Esophagus muscularis mucosa (tissue), 4 donors: ENCODE measurements around the gene TBC1D22A.

Source experiments
- CTCF ChIP-seq, 3 experiments: fragments of 200-600 bp in 2 of 3; fragments of 450-650 bp in 1 of 3; sonication (generic) in 2 of 3; IDR thresholded peaks; one replicate each; pipeline ENCODE4 v1.5.1; 2017 to 2019; ENCODE audit warnings: antibody characterized with exemption in 3 of 3, mild to moderate bottlenecking in 2 of 3, moderate library complexity in 1 of 3
- EP300 ChIP-seq: sonication (generic); formaldehyde crosslinking; IDR thresholded peaks from one replicate; pipeline ENCODE4 v1.6.1; 2017; ENCODE audit warnings: antibody characterized with exemption
- POLR2A ChIP-seq: fragments of 450-650 bp; IDR thresholded peaks from one replicate; pipeline ENCODE4 v1.6.1; 2017; ENCODE audit warnings: antibody characterized with exemption, moderate library complexity, mild to moderate bottlenecking, low read depth
- POLR2AphosphoS5 ChIP-seq, 2 donors: sonication (generic); formaldehyde crosslinking; IDR thresholded peaks; one replicate each; pipeline ENCODE4 v1.6.1; 2017; ENCODE audit warnings: antibody characterized with exemption in 2 of 2

- TF ChIP-seq POLR2AphosphoS5 (IDR thresholded peaks at IDR 0.05) (no peak), EP300 (no peak), CTCF (IDR thresholded peaks at IDR 0.05) (no peak), POLR2A (no peak)
These were observed 114.0 kb downstream of the TBC1D22A start for GRCh38 chr22:46876357-46876934.
